Measurements from ENCODE around the gene BTNL9. TPM values are rescaled to one million over a fixed set of nuclear protein-coding genes. Genes with fewer than 3 reads are reported as not detected.

The BTNL9 gene
- polyA plus RNA-seq, 1 donor (not counting 4 experiments of a cell fraction or from before 2014, with no cell fraction given): 0.07 TPM

GRCh38 chr5:181086884-181087205, 46.8 kb downstream of the BTNL9 start:
- H3K9me3 ChIP-seq (ENCODE audit: control insufficient read depth, low read depth, low read length): no peaks in the 10 kb centered on the region
- H4K20me1 ChIP-seq (ENCODE audit: control insufficient read depth, extremely low read depth, insufficient read depth, low read length): no peaks in the 10 kb centered on the region
- dilution Hi-C loops (cut with MboI; ENCODE audit: extremely low pct_ligation_motif_present, low sequenced_read_pairs): no loop called here
- no peaks in the 10 kb centered on the region for H3K4me1 ChIP-seq (ENCODE audit: control insufficient read depth, extremely low read depth, insufficient read depth, low read length)
- DNase-seq (ENCODE audit: low read depth, low spot score): no peak
- no peak overlapping the region for H3K9ac ChIP-seq (ENCODE audit: control insufficient read depth, extremely low read depth, insufficient read depth, low read length)
- H3K4me3 ChIP-seq (ENCODE audit: control insufficient read depth in 2 of 3, extremely low read depth in 1 of 3, insufficient read depth in 2 of 3, low read depth in 1 of 3, low read length in 3 of 3): no peak overlapping the region
- H3K9me1 ChIP-seq (ENCODE audit: control insufficient read depth, extremely low read depth, insufficient read depth, low read length): no peaks in the 10 kb centered on the region
- peaks cover 6% of the 10 kb centered on the region for H3K27me3 ChIP-seq (ENCODE audit: control insufficient read depth, extremely low read depth, insufficient read depth, low read length)
- TF ChIP-seq EZH2 (IDR thresholded peaks at IDR 0.05; ENCODE audit: low read length): no peak
- FAIRE-seq: no peak
- no peaks in the 10 kb centered on the region for H3K36me3 ChIP-seq (ENCODE audit: control insufficient read depth in 2 of 2, extremely low read depth in 1 of 2, insufficient read depth in 2 of 2, low read length in 2 of 2)
- H2AFZ ChIP-seq (ENCODE audit: control insufficient read depth, low read length): no peak overlapping the region
- H3K27ac ChIP-seq (ENCODE audit: control insufficient read depth, insufficient read depth, low read length): no peak overlapping the region
- H3K4me2 ChIP-seq (ENCODE audit: control insufficient read depth, extremely low read depth, insufficient read depth, low read depth, low read length): no peak overlapping the region
- no peaks in the 10 kb centered on the region for H3K79me2 ChIP-seq (ENCODE audit: control insufficient read depth, insufficient read depth, low read length)

- DNase-seq (ENCODE audit: low read depth, low spot score) (no peak), FAIRE-seq (no peak)
- Histone ChIP-seq H3K4me3 (ENCODE audit: control insufficient read depth in 2 of 3, extremely low read depth in 1 of 3, insufficient read depth in 2 of 3, low read depth in 1 of 3, low read length in 3 of 3) (no peak overlapping the region), H3K4me1 (ENCODE audit: control insufficient read depth, extremely low read depth, insufficient read depth, low read length) (no peaks in the 10 kb centered on the region), H3K27me3 (ENCODE audit: control insufficient read depth, extremely low read depth, insufficient read depth, low read length) (peaks cover 6% of the 10 kb centered on the region), H3K9me1 (ENCODE audit: control insufficient read depth, extremely low read depth, insufficient read depth, low read length) (no peaks in the 10 kb centered on the region), H4K20me1 (ENCODE audit: control insufficient read depth, extremely low read depth, insufficient read depth, low read length) (no peaks in the 10 kb centered on the region), H3K9ac (ENCODE audit: control insufficient read depth, extremely low read depth, insufficient read depth, low read length) (no peak overlapping the region), H3K79me2 (ENCODE audit: control insufficient read depth, insufficient read depth, low read length) (no peaks in the 10 kb centered on the region), H3K36me3 (ENCODE audit: control insufficient read depth in 2 of 2, extremely low read depth in 1 of 2, insufficient read depth in 2 of 2, low read length in 2 of 2) (no peaks in the 10 kb centered on the region), H2AFZ (ENCODE audit: control insufficient read depth, low read length) (no peak overlapping the region), H3K9me3 (ENCODE audit: control insufficient read depth, low read depth, low read length) (no peaks in the 10 kb centered on the region), H3K27ac (ENCODE audit: control insufficient read depth, insufficient read depth, low read length) (no peak overlapping the region), H3K4me2 (ENCODE audit: control insufficient read depth, extremely low read depth, insufficient read depth, low read depth, low read length) (no peak overlapping the region)
- dilution Hi-C loops (cut with MboI; ENCODE audit: extremely low pct_ligation_motif_present, low sequenced_read_pairs): no loop called here
- TF ChIP-seq EZH2 (IDR thresholded peaks at IDR 0.05; ENCODE audit: low read length): no peak
- TF ChIP-seq CTCF (optimal IDR thresholded peaks at IDR 0.05 in 1 of 3, IDR thresholded peaks at IDR 0.05 in 1 of 3, conservative IDR thresholded peaks at IDR 0.05 in 1 of 3; ENCODE audit: extremely low read depth in 1 of 3, insufficient read depth in 2 of 3, low read length in 3 of 3): no peak
Measured at GRCh38 chr5:181087309-181087708, 47.2 kb downstream of the BTNL9 start.

GRCh38 chr5:181088289-181088688, 48.2 kb downstream of the BTNL9 start:
- H3K79me2 ChIP-seq (ENCODE audit: control insufficient read depth, insufficient read depth, low read length): no peaks in the 10 kb centered on the region
- no peak overlapping the region for H3K27ac ChIP-seq (ENCODE audit: control insufficient read depth, insufficient read depth, low read length)
- H3K27me3 ChIP-seq (ENCODE audit: control insufficient read depth, extremely low read depth, insufficient read depth, low read length): peaks cover 6% of the 10 kb centered on the region
- DNase-seq (ENCODE audit: low read depth, low spot score) (no peak), FAIRE-seq (no peak)
- no peaks in the 10 kb centered on the region for H3K9me1 ChIP-seq (ENCODE audit: control insufficient read depth, extremely low read depth, insufficient read depth, low read length)
- H3K36me3 ChIP-seq (ENCODE audit: control insufficient read depth in 2 of 2, extremely low read depth in 1 of 2, insufficient read depth in 2 of 2, low read length in 2 of 2): no peaks in the 10 kb centered on the region
- no peak overlapping the region for H2AFZ ChIP-seq (ENCODE audit: control insufficient read depth, low read length)
- H4K20me1 ChIP-seq (ENCODE audit: control insufficient read depth, extremely low read depth, insufficient read depth, low read length): no peaks in the 10 kb centered on the region
- no peaks in the 10 kb centered on the region for H3K4me1 ChIP-seq (ENCODE audit: control insufficient read depth, extremely low read depth, insufficient read depth, low read length)
- dilution Hi-C loops (cut with MboI; ENCODE audit: extremely low pct_ligation_motif_present, low sequenced_read_pairs): no loop called here
- no peak overlapping the region for H3K9ac ChIP-seq (ENCODE audit: control insufficient read depth, extremely low read depth, insufficient read depth, low read length)
- no peak overlapping the region for H3K4me2 ChIP-seq (ENCODE audit: control insufficient read depth, extremely low read depth, insufficient read depth, low read depth, low read length)
- H3K9me3 ChIP-seq (ENCODE audit: control insufficient read depth, low read depth, low read length): no peaks in the 10 kb centered on the region
- no peak for TF ChIP-seq EZH2 (IDR thresholded peaks at IDR 0.05; ENCODE audit: low read length)
- peak; percentile 41 to 52 (median 44) for TF ChIP-seq CTCF (optimal IDR thresholded peaks at IDR 0.05 in 1 of 3, IDR thresholded peaks at IDR 0.05 in 1 of 3, conservative IDR thresholded peaks at IDR 0.05 in 1 of 3; ENCODE audit: extremely low read depth in 1 of 3, insufficient read depth in 2 of 3, low read length in 3 of 3)
- H3K4me3 ChIP-seq (ENCODE audit: control insufficient read depth in 2 of 3, extremely low read depth in 1 of 3, insufficient read depth in 2 of 3, low read depth in 1 of 3, low read length in 3 of 3): no peak overlapping the region
